Activated CD8-positive, alpha-beta T cell treated with anti-CD3 and anti-CD28 coated beads, Interleukin-2, amount 10 ng/mL, durations not matched to agents 7 days and 5 days (primary cell): Measurements from ENCODE around the gene RNASE1. TPM values are rescaled to one million over a fixed set of nuclear protein-coding genes. Genes with fewer than 3 reads are reported as not detected.
"Not testable (repeated sequence)": the region's sequence is repeated elsewhere in the genome, so short reads cannot be mapped to it uniquely, and the experiment has no call there.

Experiments
- ATAC-seq: fragments of 150-1000 bp; cut with Tn5 transposase; one replicate; pipeline ENCODE4 v1.10.0; 2021; ENCODE audit warnings: moderate library complexity
- CTCF ChIA-PET: fragments of 350-600 bp; sonication (Branson Sonifier 250); formaldehyde crosslinking; loops from one replicate; lab custom pipeline; 2021; ENCODE audit warnings: antibody characterized with exemption; lab: Charles Lee
- POLR2A ChIA-PET: fragments of 350-600 bp; sonication (Branson Sonifier 250); formaldehyde crosslinking; loops from one replicate; lab custom pipeline; 2021; ENCODE audit warnings: antibody characterized with exemption; lab: Charles Lee
- DNase-seq: peaks from one replicate; pipeline ENCODE4 v3.0.0-alpha.2; 2020
- H3K27ac Mint-ChIP-seq: one replicate; pipeline ENCODE4 v1.8.0; 2021; ENCODE audit warnings: mild to moderate bottlenecking, mixed read lengths
- H3K27me3 Mint-ChIP-seq: one replicate; pipeline ENCODE4 v1.8.0; 2021; ENCODE audit warnings: low read depth, mixed read lengths
- H3K36me3 Mint-ChIP-seq: one replicate; pipeline ENCODE4 v1.8.0; 2021; ENCODE audit warnings: low read depth, mixed read lengths
- H3K4me1 Mint-ChIP-seq: one replicate; pipeline ENCODE4 v1.8.0; 2021; ENCODE audit warnings: low read depth, mixed read lengths
- H3K4me3 Mint-ChIP-seq: one replicate; pipeline ENCODE4 v1.8.0; 2021; ENCODE audit warnings: mild to moderate bottlenecking, mixed read lengths
- H3K9me3 Mint-ChIP-seq: one replicate; pipeline ENCODE4 v1.8.0; 2022; ENCODE audit warnings: mixed read lengths; ENCODE audit not compliant: insufficient read depth
- total RNA-seq, 2 experiments: library from RNA; stranded (reverse); gene quantifications; one replicate each; pipeline ENCODE4 v1.2.3, GENCODE V29; 2021

RNASE1 gene
- not detected for total RNA-seq

DNA sequence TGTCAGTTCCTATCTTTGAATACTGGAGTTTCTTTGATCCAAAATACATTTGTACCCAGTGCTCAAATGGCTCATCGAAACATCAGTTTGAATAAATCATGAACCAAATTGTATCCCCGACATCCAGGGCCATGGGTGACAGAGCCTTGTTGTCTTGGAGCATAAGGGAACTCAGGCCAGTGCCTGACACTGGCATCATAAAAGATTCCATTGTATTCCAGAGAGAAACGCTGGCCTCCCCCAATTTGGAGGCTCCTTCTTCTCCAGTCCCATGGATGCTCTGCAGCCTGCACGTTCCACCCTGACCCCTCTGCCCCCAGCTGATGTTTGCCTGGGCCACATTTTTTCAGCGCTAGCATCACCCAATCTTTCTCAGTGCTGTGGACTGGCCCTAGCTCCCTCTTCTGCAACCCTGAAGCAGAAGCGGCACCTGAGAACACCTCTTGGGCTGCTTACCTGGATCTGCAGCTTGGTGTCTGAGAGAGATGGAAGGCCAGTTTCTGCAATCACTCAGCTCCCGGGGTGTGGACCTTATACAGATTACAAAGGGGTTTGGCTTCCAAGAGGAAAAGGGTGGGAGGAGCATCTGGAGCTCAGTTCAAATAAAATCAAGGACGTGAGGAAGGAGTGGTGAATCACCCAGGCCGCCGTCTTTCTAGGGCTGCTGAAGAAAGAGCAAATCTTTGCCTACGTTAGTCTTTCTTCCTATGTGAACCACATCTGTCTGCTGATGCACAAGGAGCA lies at the start of gene RNASE1:
Gene RNASE1 (minus strand): TSS at position 504 of the 744 bp plus-strand sequence. CDS start 776 bp downstream, outside the sequence.
- H3K27me3 Mint-ChIP-seq: peaks cover 12% of the 10 kb centered on the region
- no peak within 1 kb of the TSS for H3K4me3 Mint-ChIP-seq
- no peaks in the 10 kb centered on the region for H3K9me3 Mint-ChIP-seq
- DNase-seq (no peak), ATAC-seq (no peak)
- ChIA-PET CTCF (no interaction called here), POLR2A (no interaction called here)
- H3K36me3 Mint-ChIP-seq: no peaks in the 10 kb centered on the region
- H3K27ac Mint-ChIP-seq: no peak within 1 kb of the TSS
- H3K4me1 Mint-ChIP-seq: peaks cover 5% of the 10 kb centered on the region

DNA sequence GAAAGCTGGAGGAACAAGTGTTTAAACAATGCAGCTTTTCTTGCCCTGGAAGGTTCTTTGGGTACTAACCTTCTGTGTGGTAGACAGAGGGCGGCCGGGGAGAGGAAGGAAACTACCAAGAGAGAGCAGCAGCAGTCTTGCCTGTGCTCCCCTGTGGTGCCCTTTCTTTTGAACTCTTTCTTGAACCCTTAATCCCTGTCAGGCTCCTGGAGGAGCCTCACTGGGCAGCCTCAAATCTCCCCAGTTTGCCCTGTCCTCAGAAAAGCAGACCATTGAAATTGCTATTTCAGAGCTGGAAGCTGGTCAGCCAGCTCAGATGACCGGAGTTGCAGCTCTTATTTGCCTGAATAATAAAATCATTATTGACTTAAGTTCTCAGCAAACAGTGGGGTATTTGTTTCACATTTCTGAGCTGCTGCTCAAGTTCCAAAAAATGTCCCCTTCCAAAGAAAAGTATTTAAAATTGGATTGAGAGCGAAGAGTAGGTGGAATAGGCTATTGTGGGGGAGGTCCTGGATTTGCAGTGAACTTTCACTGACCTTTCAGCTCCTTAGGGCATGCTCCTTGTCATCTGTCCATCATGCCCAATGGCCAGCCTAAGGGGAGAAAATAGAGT lies 46.4 kb upstream of the RNASE1 start:
- H3K36me3 Mint-ChIP-seq: no peaks in the 10 kb centered on the region
- ChIA-PET CTCF (interaction anchor here (0.9 kb wide), 1 partner anchor 8 kb away, joined by 3 read pairs; no protein-coding TSS in a partner anchor), POLR2A (no interaction called here)
- no peaks in the 10 kb centered on the region for H3K9me3 Mint-ChIP-seq
- H3K4me3 Mint-ChIP-seq: no peak overlapping the region
- no peaks in the 10 kb centered on the region for H3K4me1 Mint-ChIP-seq
- H3K27me3 Mint-ChIP-seq: peaks cover 12% of the 10 kb centered on the region
- no peak overlapping the region for H3K27ac Mint-ChIP-seq
- DNase-seq: no peak
- no peak for ATAC-seq

DNA sequence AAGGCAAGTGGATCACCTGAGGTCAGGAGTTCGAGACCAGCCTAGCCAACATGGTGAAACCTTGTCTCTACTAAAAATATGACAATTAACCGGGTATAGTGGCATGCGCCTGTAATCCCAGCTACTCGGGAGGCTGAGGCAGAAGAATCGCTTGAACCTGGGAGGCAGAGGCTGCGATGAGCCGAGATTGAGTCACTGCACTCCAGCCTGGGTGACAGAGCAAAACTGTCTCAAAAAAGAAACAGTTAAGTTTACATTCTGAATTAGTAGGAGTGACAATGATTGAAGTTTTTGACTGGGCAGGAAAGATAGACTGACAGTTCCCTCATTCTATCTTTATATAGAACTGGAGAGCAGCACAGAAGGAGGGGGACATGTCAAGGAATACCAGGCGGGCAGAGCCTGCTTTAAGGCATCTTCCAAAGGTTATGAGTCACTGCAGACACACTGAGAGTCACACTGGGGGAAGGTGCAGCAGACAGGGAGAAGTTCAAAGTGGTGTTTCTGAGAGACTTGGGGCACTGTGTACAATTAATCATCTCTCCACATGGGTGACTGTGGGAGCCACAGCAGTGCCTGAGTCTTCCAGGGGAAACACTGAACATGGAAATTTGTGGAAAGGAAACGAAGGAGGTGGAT lies 45.8 kb upstream of the RNASE1 start:
- CTCF ChIA-PET: interaction anchor here (0.9 to 1.6 kb wide), 3 partner anchors 9 to 25 kb away, joined by 3 to 7 read pairs (median 6); no protein-coding TSS in a partner anchor
- Mint-ChIP-seq H3K36me3 (no peaks in the 10 kb centered on the region), H3K9me3 (no peaks in the 10 kb centered on the region), H3K27ac (no peak overlapping the region), H3K27me3 (peaks cover 9% of the 10 kb centered on the region), H3K4me1 (no peaks in the 10 kb centered on the region), H3K4me3 (no peak overlapping the region)
- DNase-seq (no peak), ATAC-seq (no peak)
- POLR2A ChIA-PET: no interaction called here

DNA sequence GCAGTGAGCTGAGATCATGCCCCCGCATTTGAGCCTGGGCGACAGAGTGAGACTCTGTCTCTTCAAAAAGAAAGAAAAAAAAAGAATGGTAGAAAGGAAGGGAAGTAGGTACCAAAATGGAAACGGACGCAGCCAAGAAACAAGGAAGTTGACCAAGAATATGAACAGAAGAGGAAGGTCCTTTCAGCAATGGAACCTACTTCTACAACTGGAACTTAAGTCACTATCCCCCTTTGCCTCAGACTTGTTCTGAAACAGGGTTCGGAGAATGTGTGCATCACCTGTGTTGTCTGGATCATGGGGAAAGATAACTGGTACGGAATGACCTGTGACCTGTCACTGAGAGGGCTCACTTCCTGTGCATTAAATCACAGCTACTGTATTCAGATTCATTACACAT lies 43.9 kb upstream of the RNASE1 start:
- H3K4me3 Mint-ChIP-seq: no peak overlapping the region
- no peak for DNase-seq
- CTCF ChIA-PET: interaction anchor here (1.2 kb wide), 1 partner anchor 124 kb away, joined by 3 read pairs; no protein-coding TSS in a partner anchor
- H3K4me1 Mint-ChIP-seq: no peaks in the 10 kb centered on the region
- ATAC-seq: no peak
- POLR2A ChIA-PET: interaction anchor here (0.6 kb wide), 1 partner anchor 289 kb away, joined by 3 read pairs; no protein-coding TSS in a partner anchor
- H3K27ac Mint-ChIP-seq: no peak overlapping the region
- no peaks in the 10 kb centered on the region for H3K36me3 Mint-ChIP-seq
- H3K27me3 Mint-ChIP-seq: peaks cover 13% of the 10 kb centered on the region
- no peaks in the 10 kb centered on the region for H3K9me3 Mint-ChIP-seq

DNA sequence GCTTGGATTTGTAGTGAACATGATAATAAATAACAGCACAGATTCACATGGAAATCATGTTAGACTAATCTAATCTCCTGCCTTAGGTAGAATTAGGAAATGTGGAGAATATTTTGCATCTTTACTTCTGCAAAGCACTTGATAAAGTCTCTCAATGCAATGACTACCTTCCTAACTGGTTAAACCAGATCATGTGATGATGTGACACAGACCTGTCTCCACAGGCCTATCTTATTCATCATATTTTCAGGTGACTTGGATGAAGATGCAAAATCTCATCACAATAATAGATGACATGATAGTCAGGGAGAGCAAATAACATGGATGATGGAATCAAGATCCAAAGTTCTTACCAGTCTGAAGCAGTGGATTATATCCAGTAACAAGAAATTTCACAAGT lies 38.5 kb upstream of the RNASE1 start:
- no peaks in the 10 kb centered on the region for H3K36me3 Mint-ChIP-seq
- no peak for ATAC-seq
- no peak for DNase-seq
- no peaks in the 10 kb centered on the region for H3K9me3 Mint-ChIP-seq
- H3K27ac Mint-ChIP-seq: no peak overlapping the region
- H3K4me1 Mint-ChIP-seq: no peaks in the 10 kb centered on the region
- ChIA-PET CTCF (no interaction called here), POLR2A (no interaction called here)
- H3K4me3 Mint-ChIP-seq: no peak overlapping the region
- peaks cover 7% of the 10 kb centered on the region for H3K27me3 Mint-ChIP-seq

DNA sequence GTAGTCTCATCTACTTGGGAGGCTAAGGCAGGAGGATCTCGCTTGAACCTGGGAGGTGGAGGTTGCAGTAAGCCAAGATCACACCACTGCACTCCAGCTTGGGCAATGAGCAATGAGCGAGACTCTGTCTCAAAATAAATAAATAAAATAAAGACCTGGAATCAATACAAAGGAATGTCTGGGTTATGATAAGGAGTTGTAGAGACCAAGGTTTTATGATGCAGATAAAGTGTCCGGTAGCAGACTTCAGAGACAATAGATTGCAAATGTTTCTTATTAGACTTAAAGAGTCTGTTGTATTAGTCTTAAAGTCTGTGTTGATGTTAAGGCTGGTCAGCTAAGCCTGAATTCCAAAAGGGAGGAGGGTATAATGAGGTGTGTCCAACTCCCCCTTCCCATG lies 35.2 kb upstream of the RNASE1 start:
- ATAC-seq (no peak), DNase-seq (no peak)
- Mint-ChIP-seq H3K4me3 (no peak overlapping the region), H3K27ac (no peak overlapping the region), H3K9me3 (no peaks in the 10 kb centered on the region), H3K36me3 (no peaks in the 10 kb centered on the region), H3K4me1 (no peaks in the 10 kb centered on the region), H3K27me3 (peaks cover 4% of the 10 kb centered on the region)
- CTCF ChIA-PET: no interaction called here
- POLR2A ChIA-PET: no interaction called here

DNA sequence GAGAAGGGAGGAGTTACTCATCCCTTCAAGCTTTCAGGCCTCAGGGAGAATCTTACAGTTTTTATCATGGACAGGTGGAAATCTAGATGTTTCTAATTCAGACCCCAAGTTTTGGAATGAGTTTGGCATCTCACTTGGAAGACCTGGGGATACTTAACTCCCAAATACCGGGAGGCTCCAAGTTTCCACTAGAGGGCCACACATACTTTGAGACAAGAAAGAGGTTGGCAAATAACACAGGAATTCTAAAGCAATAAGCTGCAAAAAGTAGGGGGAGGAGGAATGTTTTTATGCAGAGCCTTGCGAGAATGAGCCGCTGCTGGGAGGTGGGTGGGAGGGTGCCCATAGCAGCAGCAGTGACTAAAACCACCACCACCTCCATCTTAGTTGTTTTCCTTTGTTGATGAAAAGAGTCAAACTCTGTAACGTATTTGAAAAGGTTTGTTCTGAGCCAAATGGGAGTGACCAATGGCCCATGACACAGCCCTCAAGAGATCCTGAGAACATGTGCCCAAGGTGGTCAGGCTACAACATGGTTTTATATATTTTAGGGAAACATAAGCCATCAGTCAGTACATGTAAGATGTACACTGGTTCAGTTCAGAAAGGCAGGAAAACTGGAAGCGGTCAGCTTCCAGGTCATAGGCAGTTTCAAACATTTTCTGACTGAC lies 34.2 kb upstream of the RNASE1 start:
- ATAC-seq (no peak), DNase-seq (no peak)
- POLR2A ChIA-PET: no interaction called here
- no peaks in the 10 kb centered on the region for H3K36me3 Mint-ChIP-seq
- H3K27me3 Mint-ChIP-seq: no peaks in the 10 kb centered on the region
- CTCF ChIA-PET: no interaction called here
- no peaks in the 10 kb centered on the region for H3K4me1 Mint-ChIP-seq
- no peak overlapping the region for H3K27ac Mint-ChIP-seq
- H3K9me3 Mint-ChIP-seq: no peaks in the 10 kb centered on the region
- H3K4me3 Mint-ChIP-seq: no peak overlapping the region

DNA sequence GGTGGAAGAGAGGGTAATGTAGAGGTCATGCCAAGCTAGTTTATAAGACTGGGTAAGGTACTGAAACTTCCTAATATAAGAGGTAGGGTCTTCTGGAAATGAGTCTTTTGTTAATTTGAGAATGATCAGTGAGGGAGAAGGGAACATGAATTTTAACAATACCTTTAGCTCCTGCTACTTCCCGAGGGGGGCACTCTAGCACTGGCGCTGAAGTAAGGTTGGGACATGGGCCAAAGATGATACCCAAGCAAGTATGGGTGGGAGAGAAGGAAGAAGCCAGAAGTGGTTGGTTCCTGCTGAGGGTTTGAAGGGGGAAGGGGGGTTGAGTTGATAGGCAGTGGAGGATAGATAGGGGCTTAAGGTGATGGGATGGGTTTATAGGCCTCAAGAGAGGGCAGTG lies 32.3 kb upstream of the RNASE1 start:
- Mint-ChIP-seq H3K9me3 (no peaks in the 10 kb centered on the region), H3K27ac (no peak overlapping the region), H3K27me3 (no peaks in the 10 kb centered on the region), H3K36me3 (no peaks in the 10 kb centered on the region), H3K4me1 (no peaks in the 10 kb centered on the region), H3K4me3 (no peak overlapping the region)
- POLR2A ChIA-PET: no interaction called here
- ATAC-seq: no peak
- DNase-seq: no peak
- CTCF ChIA-PET: no interaction called here

DNA sequence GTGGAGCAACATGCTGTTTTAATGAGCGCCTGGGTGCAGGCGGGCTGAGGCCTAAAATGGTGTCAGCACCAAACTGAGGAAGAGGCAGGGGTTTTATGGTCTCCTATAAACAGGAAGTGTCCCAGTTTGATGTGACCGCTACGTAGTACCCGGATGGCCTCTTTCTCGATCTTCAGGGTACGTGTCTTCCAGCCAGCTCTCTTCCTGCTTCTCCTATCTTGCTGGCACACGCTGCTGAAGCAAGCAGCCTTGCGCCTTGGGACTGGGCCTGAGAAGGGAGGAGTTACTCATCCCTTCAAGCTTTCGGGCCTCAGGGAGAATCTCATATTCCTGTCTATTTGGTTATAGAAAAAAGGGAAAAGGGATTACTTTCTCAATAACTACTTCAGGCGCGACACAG lies 28.2 kb upstream of the RNASE1 start:
- Mint-ChIP-seq H3K27ac (no peak overlapping the region), H3K9me3 (no peaks in the 10 kb centered on the region), H3K36me3 (no peaks in the 10 kb centered on the region), H3K4me1 (no peaks in the 10 kb centered on the region), H3K27me3 (no peaks in the 10 kb centered on the region), H3K4me3 (no peak overlapping the region)
- CTCF ChIA-PET: no interaction called here
- DNase-seq (no peak), ATAC-seq (no peak)
- POLR2A ChIA-PET: no interaction called here

DNA sequence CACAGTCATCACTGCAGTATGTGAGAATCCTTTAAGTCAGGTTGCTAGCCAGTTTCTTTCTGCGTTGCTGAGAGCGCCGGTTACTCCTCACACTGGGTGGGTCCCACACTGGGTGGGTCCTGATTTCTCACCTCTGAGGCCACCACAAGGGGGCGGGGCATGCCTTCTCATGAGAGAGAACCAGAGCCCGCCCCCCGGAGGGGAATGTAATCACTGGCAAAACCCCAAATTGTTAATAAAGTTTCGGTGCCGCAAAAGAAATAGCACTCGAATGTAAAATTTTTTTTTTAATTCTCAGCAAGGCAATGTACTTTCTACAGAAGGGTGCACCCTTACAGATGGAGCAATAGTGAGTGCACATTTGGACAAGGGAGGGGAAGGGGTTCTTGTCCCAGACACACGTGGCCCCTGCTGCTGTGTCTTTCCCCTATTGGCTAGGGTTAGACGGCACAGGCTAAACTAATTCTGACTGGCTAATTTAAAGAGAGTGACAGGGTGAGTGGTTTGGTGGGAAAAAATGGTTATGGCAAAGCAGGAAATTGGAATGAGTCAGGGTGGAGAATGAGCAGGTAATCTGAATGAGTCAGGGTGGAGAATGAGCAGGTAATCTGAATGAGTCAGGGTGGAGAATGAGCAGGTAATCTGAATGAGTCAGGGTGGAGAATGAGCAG lies 25.5 kb upstream of the RNASE1 start:
- H3K9me3 Mint-ChIP-seq, POLR2A ChIA-PET, H3K4me3 Mint-ChIP-seq, CTCF ChIA-PET, H3K27me3 Mint-ChIP-seq, DNase-seq, H3K36me3 Mint-ChIP-seq, H3K27ac Mint-ChIP-seq, H3K4me1 Mint-ChIP-seq, ATAC-seq: not testable (repeated sequence)

DNA sequence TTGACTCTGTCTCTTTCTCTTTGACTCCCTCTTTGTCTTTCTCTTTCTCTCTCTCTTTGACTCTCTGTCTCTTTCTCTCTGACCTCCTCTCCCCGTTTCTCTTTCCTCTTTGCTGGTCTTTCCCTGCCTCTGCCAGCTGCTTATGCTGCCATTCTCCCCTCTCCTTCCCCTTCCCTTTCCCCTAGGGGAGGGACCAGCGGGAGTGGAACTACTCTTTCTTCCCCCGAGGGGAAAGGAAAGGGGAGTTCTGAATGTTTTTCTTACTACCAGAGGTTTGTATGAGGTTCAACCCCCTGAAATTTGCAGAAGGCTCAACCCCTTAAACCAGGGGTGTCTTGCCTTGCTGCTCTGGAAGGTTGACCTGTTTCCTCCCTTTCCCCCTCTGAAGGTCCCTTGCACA lies 24.7 kb upstream of the RNASE1 start:
- ATAC-seq: no peak
- CTCF ChIA-PET: no interaction called here
- Mint-ChIP-seq H3K9me3 (no peaks in the 10 kb centered on the region), H3K36me3 (no peaks in the 10 kb centered on the region), H3K27me3 (peaks cover 5% of the 10 kb centered on the region), H3K4me1 (no peaks in the 10 kb centered on the region), H3K4me3 (no peak overlapping the region), H3K27ac (no peak overlapping the region)
- POLR2A ChIA-PET: no interaction called here
- DNase-seq: no peak
